HCT116 (cell line): ENCODE measurements around the gene BSG. TPM values are rescaled to one million over a fixed set of nuclear protein-coding genes. Genes with fewer than 3 reads are reported as not detected.

Source experiments
- ATAC-seq: fragments of 200-7000 bp; cut with Tn5 transposase; 2 replicates; pipeline ENCODE4 v1.9.1; 2020; ENCODE audit warnings: mild to moderate bottlenecking, moderate library complexity
- BruUV-seq: library from RNA; stranded (reverse); fragments of 400-500 nt; replicated peaks from 2 replicates; lab custom pipeline; 2021; lab: Mats Ljungman, UMichigan
- CTCF ChIA-PET: fragments of 300-600 bp; sonication (Branson Sonifier 250); formaldehyde crosslinking; loops from one replicate; lab custom pipeline; 2021; ENCODE audit warnings: antibody characterized with exemption; lab: Charles Lee
- POLR2A ChIA-PET: fragments of 300-600, 350-600 bp; sonication (Branson Sonifier 250); formaldehyde crosslinking; loops from one replicate; lab custom pipeline; 2021; ENCODE audit warnings: antibody characterized with exemption; lab: Charles Lee
- RAD21 ChIA-PET, 2 experiments: fragments of 300-600 bp; sonication (Branson Sonifier 250); formaldehyde crosslinking; loops; one replicate each; lab custom pipeline; 2023; ENCODE audit warnings: low total read pairs in 2 of 2; ENCODE audit not compliant: uncharacterized antibody in 2 of 2, unreplicated experiment in 2 of 2, low non-redundant PET in 1 of 2; lab: Charles Lee
- DNase-seq: peaks from one replicate; pipeline ENCODE4 v3.0.0-alpha.2; 2010; ENCODE audit warnings: low read depth, low spot score
- H2AFZ ChIP-seq: fragments of 200-600 bp; shearing (Covaris generic), sonication (generic); 2 replicates; pipeline ENCODE4 v1.6.1; 2017; ENCODE audit warnings: low read depth, mixed run types, mixed read lengths, antibody characterized with exemption, low read length; ENCODE audit not compliant: poor library complexity, severe bottlenecking
- H3K27ac ChIP-seq: 2 replicates; pipeline ENCODE4 v1.5.1; 2012; ENCODE audit warnings: low read depth, low read length
- H3K27me3 ChIP-seq: fragments of 200-600 bp; sonication (generic); 2 replicates; pipeline ENCODE4 v1.6.1; 2016; ENCODE audit warnings: mixed run types, low read length, mixed read lengths; ENCODE audit not compliant: insufficient read depth
- H3K36me3 ChIP-seq, 2 experiments: fragments of 200-500 bp in 1 of 2; fragments of 200-600 bp in 1 of 2; sonication (Bioruptor generic) in 1 of 2; sonication (generic) in 1 of 2; 2 replicates each; pipeline versions ENCODE4 v1.5.1 to v1.6.1; 2014 to 2016; ENCODE audit warnings: low read length in 2 of 2, inconsistent platforms in 1 of 2, mixed read lengths in 1 of 2, mixed run types in 1 of 2; ENCODE audit not compliant: insufficient read depth in 2 of 2, control insufficient read depth in 1 of 2
- H3K4me1 ChIP-seq, 2 experiments: fragments of 200-600 bp in 1 of 2; sonication (generic) in 1 of 2; 2 replicates each; pipeline versions ENCODE4 v1.5.1 to v1.6.1; 2012 to 2017; ENCODE audit warnings: low read length in 2 of 2, inconsistent platforms in 1 of 2, mild to moderate bottlenecking in 1 of 2, mixed read lengths in 1 of 2, mixed run types in 1 of 2, moderate library complexity in 1 of 2; ENCODE audit not compliant: insufficient read depth in 2 of 2, control insufficient read depth in 1 of 2
- H3K4me2 ChIP-seq: fragments of 200-600 bp; sonication (generic); 2 replicates; pipeline ENCODE4 v1.6.1; 2017; ENCODE audit warnings: mixed run types, low read length, mixed read lengths
- H3K4me3 ChIP-seq, 2 experiments: fragments of 200-600 bp in 1 of 2; sonication (generic) in 1 of 2; replicated peaks in 1 of 2; 2 replicates each; pipeline ENCODE4 v1.5.1; 2011 to 2016; ENCODE audit warnings: low read length in 2 of 2, control low read depth in 1 of 2, low read depth in 1 of 2, mild to moderate bottlenecking in 1 of 2, mixed read lengths in 1 of 2, mixed run types in 1 of 2
- H3K79me2 ChIP-seq: fragments of 200-600 bp; sonication (generic); 2 replicates; pipeline ENCODE4 v1.6.1; 2017; ENCODE audit warnings: mild to moderate bottlenecking, mixed run types, low read length, moderate library complexity, mixed read lengths; ENCODE audit not compliant: insufficient read depth
- H3K9ac ChIP-seq: fragments of 200-600 bp; sonication (generic); 2 replicates; pipeline ENCODE4 v1.6.1; 2016; ENCODE audit warnings: low read length, mixed read lengths
- H3K9me2 ChIP-seq: fragments of 200-600 bp; sonication (generic), shearing (Covaris generic); 2 replicates; pipeline ENCODE4 v1.6.1; 2017; ENCODE audit warnings: mixed run types, mild to moderate bottlenecking, moderate library complexity; ENCODE audit not compliant: insufficient read depth
- H3K9me3 ChIP-seq, 2 experiments: fragments of 200-500 bp in 1 of 2; fragments of 200-600 bp in 1 of 2; sonication (Bioruptor generic) in 1 of 2; sonication (generic) in 1 of 2; 2 replicates each; pipeline ENCODE4 v1.6.1; 2014 to 2017; ENCODE audit warnings: low read length in 2 of 2, mixed read lengths in 2 of 2, inconsistent platforms in 1 of 2, low read depth in 1 of 2, mild to moderate bottlenecking in 1 of 2, mixed run types in 1 of 2, moderate library complexity in 1 of 2; ENCODE audit not compliant: control insufficient read depth in 1 of 2, insufficient read depth in 1 of 2
- H4K20me1 ChIP-seq: fragments of 200-600 bp; sonication (generic), shearing (Covaris generic); 2 replicates; pipeline ENCODE4 v1.6.1; 2017; ENCODE audit warnings: mixed run types, mild to moderate bottlenecking, moderate library complexity; ENCODE audit not compliant: insufficient read depth
- CBX3 ChIP-seq: IDR thresholded peaks from 2 replicates; pipeline ENCODE4 v1.6.1; 2012; ENCODE audit warnings: low read depth
- CEBPB ChIP-seq: IDR thresholded peaks from 2 replicates; pipeline ENCODE4 v1.6.1; 2012; ENCODE audit warnings: low read depth
- CTCF ChIP-seq, 3 experiments: fragments of 200-600 bp in 1 of 3; sonication (generic) in 1 of 3; IDR thresholded peaks in 2 of 3; conservative IDR thresholded peaks in 1 of 3; 2 replicates each; pipeline ENCODE4 v1.5.1; 2012 to 2017; ENCODE audit warnings: low read depth in 2 of 3, low read length in 2 of 3, antibody characterized with exemption in 1 of 3, borderline replicate concordance in 1 of 3, control low read depth in 1 of 3, mild to moderate bottlenecking in 1 of 3, mixed read lengths in 1 of 3, mixed run types in 1 of 3, moderate library complexity in 1 of 3; ENCODE audit not compliant: insufficient read depth in 1 of 3
- POLR2A ChIP-seq: IDR thresholded peaks from 2 replicates; pipeline ENCODE4 v1.7.0; 2011; ENCODE audit warnings: borderline replicate concordance; ENCODE audit not compliant: insufficient read depth, insufficient read length; ENCODE audit errors: extremely low read depth
- POLR2AphosphoS5 ChIP-seq: IDR thresholded peaks from 2 replicates; pipeline ENCODE4 v1.6.1; 2011; ENCODE audit warnings: mild to moderate bottlenecking, low read depth, low read length, moderate library complexity
- SP1 ChIP-seq: IDR thresholded peaks from 2 replicates; pipeline ENCODE4 v1.6.1; 2012; ENCODE audit warnings: low read depth
- SRF ChIP-seq: IDR thresholded peaks from 2 replicates; pipeline ENCODE4 v1.6.1; 2012; ENCODE audit warnings: low read depth
- YY1 ChIP-seq: IDR thresholded peaks from 2 replicates; pipeline ENCODE4 v1.6.1; 2011; ENCODE audit warnings: low read length, low read depth, moderate library complexity, mild to moderate bottlenecking; ENCODE audit not compliant: insufficient replicate concordance; ENCODE audit errors: extremely low read depth
- ZNF274 ChIP-seq: fragments of 200-500 bp; sonication (Bioruptor generic); IDR thresholded peaks from 2 replicates; pipeline ENCODE4 v1.6.1; 2014; ENCODE audit warnings: mild to moderate bottlenecking, low read depth, low read length, inconsistent platforms
- intact Hi-C: fragments of 100-400 bp; cut with micrococcal nuclease; formaldehyde crosslinking; loops from 2 replicates; pipeline ENCODE4 v1.10.0; 2022
- total RNA-seq: library from RNA; stranded (reverse); gene quantifications from one replicate; pipeline ENCODE4 v1.2.1, GENCODE V29; 2021; ENCODE audit not compliant: unreplicated experiment
- TF ChIP-seq, protein P1 (sequence below): IDR thresholded peaks from 2 replicates; pipeline ENCODE4 v1.6.1; 2011; ENCODE audit warnings: mild to moderate bottlenecking, low read length, moderate library complexity; ENCODE audit not compliant: insufficient replicate concordance; ENCODE audit errors: extremely low read depth
- TF ChIP-seq, protein P2 (sequence below): IDR thresholded peaks from 2 replicates; pipeline ENCODE4 v1.6.1; 2012

BSG gene
- total RNA-seq, 1 experiment from 2014 or later, result 603 TPM

DNA sequence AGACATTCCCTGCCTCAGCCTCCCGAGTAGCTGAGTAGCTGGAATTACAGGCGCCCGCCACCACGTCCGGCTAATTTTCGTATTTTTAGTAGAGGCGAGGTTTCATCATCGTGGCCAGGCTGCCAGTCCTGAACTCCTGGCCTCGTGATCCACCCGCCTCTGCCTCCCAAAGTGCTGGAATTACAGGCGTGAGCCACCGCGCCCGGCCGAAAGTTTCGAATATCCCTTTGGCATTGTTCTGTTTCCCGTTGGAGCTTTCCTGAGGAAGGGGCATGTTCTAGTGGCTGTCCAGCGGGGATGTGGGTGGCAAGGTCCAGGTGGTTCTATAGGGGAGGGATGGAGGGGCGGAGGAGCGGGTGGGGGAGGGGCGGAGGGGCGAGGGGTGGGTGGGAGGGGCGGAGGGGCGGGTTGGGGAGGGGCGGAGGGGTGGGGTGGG is 2.1 kb upstream of the BSG start:
- H2AFZ ChIP-seq, result no peak overlapping the region
- H3K27me3 ChIP-seq, result no peaks in the 10 kb centered on the region
- ATAC-seq, result no peak
- H3K36me3 ChIP-seq, result peaks cover 3 to 5% of the 10 kb centered on the region in 2 experiments; a peak in 1 of 4 replicates
- no peak for DNase-seq
- RAD21 ChIA-PET, result no interaction called here
- POLR2A ChIA-PET, result no interaction called here
- CTCF ChIA-PET, result interaction anchor here (0.7 kb wide), 1 partner anchor 64 kb away, joined by 3 read pairs; no protein-coding TSS in a partner anchor
- intact Hi-C loops, result no loop called here
- H4K20me1 ChIP-seq, result peaks cover 6% of the 10 kb centered on the region; the same call in 1 of the 2 replicates
- H3K9me3 ChIP-seq, result no peaks in the 10 kb centered on the region
- BruUV-seq, result no TSS peak
- H3K4me3 ChIP-seq, result no peak overlapping the region
- peak overlapping the region; percentile 30; the same call in 1 of the 2 replicates for H3K27ac ChIP-seq
- H3K9ac ChIP-seq, result no peak overlapping the region
- peaks cover 29% of the 10 kb centered on the region for H3K79me2 ChIP-seq
- no peaks in the 10 kb centered on the region for H3K9me2 ChIP-seq
- H3K4me1 ChIP-seq, result peaks cover 2 to 34% of the 10 kb centered on the region in 2 experiments; a peak in 3 of 4 replicates
- TF ChIP-seq YY1, result no peak
- TF ChIP-seq, protein P1, sequence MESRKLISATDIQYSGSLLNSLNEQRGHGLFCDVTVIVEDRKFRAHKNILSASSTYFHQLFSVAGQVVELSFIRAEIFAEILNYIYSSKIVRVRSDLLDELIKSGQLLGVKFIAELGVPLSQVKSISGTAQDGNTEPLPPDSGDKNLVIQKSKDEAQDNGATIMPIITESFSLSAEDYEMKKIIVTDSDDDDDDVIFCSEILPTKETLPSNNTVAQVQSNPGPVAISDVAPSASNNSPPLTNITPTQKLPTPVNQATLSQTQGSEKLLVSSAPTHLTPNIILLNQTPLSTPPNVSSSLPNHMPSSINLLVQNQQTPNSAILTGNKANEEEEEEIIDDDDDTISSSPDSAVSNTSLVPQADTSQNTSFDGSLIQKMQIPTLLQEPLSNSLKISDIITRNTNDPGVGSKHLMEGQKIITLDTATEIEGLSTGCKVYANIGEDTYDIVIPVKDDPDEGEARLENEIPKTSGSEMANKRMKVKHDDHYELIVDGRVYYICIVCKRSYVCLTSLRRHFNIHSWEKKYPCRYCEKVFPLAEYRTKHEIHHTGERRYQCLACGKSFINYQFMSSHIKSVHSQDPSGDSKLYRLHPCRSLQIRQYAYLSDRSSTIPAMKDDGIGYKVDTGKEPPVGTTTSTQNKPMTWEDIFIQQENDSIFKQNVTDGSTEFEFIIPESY, result no peak
- no peak for TF ChIP-seq POLR2AphosphoS5
- no peak for TF ChIP-seq CEBPB
- no peak for TF ChIP-seq SP1
- no peak for TF ChIP-seq POLR2A
- no peak for TF ChIP-seq SRF
- TF ChIP-seq ZNF274, result no peak
- no peak for TF ChIP-seq CTCF (IDR thresholded peaks at IDR 0.05 in 2 of 3, conservative IDR thresholded peaks at IDR 0.05 in 1 of 3; ENCODE audit: borderline replicate concordance in 1 of 3, insufficient read depth in 1 of 3, low read depth in 2 of 3, low read length in 2 of 3)
- TF ChIP-seq, protein P2, sequence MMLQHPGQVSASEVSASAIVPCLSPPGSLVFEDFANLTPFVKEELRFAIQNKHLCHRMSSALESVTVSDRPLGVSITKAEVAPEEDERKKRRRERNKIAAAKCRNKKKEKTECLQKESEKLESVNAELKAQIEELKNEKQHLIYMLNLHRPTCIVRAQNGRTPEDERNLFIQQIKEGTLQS, result no peak
- TF ChIP-seq CBX3, result no peak
- H3K4me2 ChIP-seq, result peak overlapping the region; percentile 25; the same call in 1 of the 2 replicates
